ENCODE data around the gene SLC35F6.

- TF ChIP-seq CTCF (IDR thresholded peaks at IDR 0.05 in 2 of 3, conservative IDR thresholded peaks at IDR 0.05 in 1 of 3; ENCODE audit: insufficient read depth in 2 of 3, low read depth in 1 of 3, low read length in 3 of 3) (no peak), CEBPB (tag; IDR thresholded peaks at IDR 0.05) (no peak), RAD21 (CRISPR knock-in tag; conservative IDR thresholded peaks at IDR 0.05 in 1 of 2, IDR thresholded peaks at IDR 0.05 in 1 of 2) (no peak)
Observed at GRCh38 chr2:26767894-26768487, 3.9 kb downstream of the SLC35F6 start.

Data from K562 (cell line).